ENCODE results near the gene MAPRE3.

MAPRE3 gene

DNA sequence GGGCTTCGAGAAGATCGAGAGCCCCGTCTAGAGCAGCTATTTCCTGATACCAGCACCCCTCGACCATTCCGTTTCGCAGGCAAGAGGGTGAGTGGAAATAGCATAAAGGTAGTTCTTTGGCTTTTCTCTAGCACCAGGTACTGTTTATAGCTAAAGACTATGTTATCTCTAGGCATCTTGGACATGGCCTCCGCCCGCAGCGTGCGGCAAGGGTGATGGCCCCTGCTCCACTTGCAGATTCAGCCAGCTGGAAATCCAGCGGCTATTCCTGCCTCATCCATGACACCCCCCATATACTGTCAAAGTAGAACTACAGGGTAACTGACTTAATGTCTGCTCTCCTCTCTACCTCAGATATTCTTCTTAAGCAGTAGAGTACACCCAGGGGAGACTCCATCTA is 84.3 kb downstream of the MAPRE3 start:
- FAIRE-seq: no peak
- TF ChIP-seq, protein P1, sequence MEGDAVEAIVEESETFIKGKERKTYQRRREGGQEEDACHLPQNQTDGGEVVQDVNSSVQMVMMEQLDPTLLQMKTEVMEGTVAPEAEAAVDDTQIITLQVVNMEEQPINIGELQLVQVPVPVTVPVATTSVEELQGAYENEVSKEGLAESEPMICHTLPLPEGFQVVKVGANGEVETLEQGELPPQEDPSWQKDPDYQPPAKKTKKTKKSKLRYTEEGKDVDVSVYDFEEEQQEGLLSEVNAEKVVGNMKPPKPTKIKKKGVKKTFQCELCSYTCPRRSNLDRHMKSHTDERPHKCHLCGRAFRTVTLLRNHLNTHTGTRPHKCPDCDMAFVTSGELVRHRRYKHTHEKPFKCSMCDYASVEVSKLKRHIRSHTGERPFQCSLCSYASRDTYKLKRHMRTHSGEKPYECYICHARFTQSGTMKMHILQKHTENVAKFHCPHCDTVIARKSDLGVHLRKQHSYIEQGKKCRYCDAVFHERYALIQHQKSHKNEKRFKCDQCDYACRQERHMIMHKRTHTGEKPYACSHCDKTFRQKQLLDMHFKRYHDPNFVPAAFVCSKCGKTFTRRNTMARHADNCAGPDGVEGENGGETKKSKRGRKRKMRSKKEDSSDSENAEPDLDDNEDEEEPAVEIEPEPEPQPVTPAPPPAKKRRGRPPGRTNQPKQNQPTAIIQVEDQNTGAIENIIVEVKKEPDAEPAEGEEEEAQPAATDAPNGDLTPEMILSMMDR (IDR thresholded peaks at IDR 0.05; ENCODE audit: insufficient read depth, missing control alignments): no peak
- DNase-seq (ENCODE audit: insufficient read length, low spot score): no peak

DNA sequence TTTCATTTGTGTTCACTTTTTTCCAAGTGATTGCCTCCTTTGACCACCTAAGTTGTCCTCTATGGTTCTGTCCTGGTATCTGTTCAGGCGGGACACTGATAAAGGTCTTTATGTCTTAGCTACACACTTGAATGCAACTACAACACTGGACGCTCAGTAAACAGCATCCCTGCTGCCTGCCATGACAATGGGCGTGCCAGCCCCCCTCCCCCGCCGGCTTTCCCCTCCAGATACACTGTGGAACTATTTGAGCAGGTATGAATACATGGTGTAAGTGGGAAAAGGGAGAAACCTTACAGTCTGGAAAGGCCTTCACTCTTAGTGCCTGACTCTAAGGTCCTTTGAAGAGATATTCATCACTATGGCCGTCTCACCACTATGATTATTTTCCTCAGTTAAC is 86.7 kb downstream of the MAPRE3 start:
- TF ChIP-seq, protein P1 (IDR thresholded peaks at IDR 0.05; ENCODE audit: insufficient read depth, missing control alignments): no peak
- DNase-seq (ENCODE audit: insufficient read length, low spot score): no peak
- FAIRE-seq: no peak

DNA sequence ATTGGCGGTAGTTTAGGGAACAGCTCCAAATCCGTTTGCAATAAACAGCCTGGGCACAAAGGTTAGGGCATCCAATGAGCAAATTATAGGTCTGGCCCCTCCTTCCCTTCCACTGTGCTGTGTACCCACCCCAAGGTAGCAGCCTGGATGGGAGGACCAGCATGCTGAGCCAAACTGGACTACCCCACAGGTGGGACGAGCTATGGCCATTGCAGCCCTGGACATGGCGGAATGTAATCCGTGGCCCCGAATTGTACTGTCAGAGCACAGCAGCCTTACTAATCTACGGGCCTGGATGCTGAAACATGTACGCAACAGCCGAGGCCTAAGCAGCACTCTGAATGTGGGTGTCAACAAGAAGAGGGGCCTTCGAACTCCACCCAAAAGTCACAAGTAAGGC is 87.8 kb downstream of the MAPRE3 start:
- TF ChIP-seq, protein P1 (IDR thresholded peaks at IDR 0.05; ENCODE audit: insufficient read depth, missing control alignments): no peak
- FAIRE-seq (no peak), DNase-seq (ENCODE audit: insufficient read length, low spot score) (no peak)

DNA sequence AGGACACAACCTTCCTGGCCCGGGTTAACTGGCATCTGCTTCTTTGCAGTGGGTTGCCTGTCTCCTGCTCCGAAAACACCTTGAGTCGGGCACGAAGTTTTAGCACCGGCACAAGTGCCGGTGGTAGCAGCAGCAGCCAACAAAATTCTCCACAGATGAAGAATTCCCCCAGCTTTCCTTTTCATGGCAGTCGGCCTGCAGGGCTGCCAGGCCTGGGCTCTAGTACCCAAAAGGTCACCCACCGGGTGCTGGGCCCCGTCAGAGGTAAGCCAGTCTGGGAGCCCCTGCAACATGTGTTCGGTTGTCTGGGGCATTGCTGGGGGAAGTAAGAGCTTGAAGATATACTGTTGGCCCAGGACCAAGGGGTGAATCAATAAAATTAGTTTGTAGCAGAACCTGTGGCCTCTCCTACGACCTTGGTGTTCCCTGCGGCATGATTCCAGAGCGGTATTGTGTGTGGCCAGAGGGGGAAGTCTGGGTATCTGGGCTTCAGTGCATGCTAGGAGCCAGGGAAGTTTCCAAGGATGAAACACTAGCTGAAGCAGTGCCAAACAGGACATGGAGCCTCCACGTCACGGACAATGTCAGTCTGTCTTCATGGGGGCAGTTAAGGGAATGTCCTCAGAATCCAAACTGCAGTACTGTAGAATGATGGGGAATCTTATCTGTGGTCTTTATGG is 88.8 kb downstream of the MAPRE3 start:
- TF ChIP-seq, protein P1 (IDR thresholded peaks at IDR 0.05; ENCODE audit: insufficient read depth, missing control alignments): no peak
- DNase-seq (ENCODE audit: insufficient read length, low spot score) (no peak), FAIRE-seq (no peak)

DNA sequence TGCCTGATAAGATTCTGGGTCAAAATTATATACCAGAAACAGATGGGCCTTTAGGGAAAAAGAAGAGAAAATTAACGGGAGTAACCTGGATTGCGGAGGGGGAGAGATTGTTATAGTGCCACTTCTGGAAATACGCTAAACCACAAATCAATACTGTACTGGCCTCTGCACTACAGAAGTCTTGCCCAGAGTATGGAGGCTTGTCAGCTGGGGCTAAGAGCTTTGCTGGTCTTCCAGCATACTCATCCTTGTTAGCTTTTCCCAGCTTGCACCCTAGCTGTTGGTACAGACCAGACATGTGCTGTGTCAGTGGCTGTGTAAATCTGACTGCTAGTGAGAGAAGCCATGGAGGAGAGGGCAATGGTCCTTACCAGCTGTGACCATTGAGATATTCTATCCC is 89.9 kb downstream of the MAPRE3 start:
- DNase-seq (ENCODE audit: insufficient read length, low spot score) (no peak), FAIRE-seq (no peak)
- TF ChIP-seq, protein P1 (IDR thresholded peaks at IDR 0.05; ENCODE audit: insufficient read depth, missing control alignments): no peak

DNA sequence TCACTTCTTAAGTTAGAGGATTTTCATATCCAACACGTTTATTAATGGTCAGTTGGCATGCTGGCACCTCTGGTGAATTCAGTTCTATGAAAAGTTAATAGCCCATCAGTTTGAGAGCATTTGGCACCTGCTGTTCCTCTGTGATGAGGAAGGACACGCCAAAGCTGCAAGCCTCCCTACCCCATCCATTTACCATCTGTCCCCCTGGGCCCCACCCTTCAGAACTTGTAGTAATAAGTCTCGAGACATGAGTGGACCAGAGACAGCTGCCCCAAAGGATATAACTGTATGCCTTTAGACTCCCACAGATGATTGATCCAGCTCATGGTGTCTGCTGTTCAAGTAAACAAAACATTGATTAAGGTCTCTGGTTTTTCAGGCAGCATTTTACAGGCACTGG is 94.7 kb downstream of the MAPRE3 start:
- DNase-seq (ENCODE audit: insufficient read length, low spot score) (no peak), FAIRE-seq (no peak)
- TF ChIP-seq, protein P1 (IDR thresholded peaks at IDR 0.05; ENCODE audit: insufficient read depth, missing control alignments): no peak

DNA sequence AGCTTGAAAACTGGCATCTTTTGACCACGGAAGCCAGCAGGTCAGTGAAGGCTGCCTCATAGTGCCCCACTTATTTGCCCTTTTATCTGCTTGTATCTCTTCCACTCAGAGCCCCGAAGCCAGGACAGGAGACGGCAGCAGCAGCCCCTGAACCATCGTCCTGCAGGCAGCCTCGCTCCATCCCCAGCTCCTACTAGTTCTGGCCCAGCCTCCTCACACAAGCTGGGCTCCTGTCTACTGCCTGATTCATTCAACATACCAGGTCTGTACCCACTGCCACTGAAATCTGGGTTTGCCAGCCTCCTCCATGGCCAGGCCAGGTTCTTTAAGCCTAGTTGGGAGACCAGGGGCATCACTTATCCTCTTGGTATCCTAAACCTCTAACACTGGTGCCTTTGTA is 96.9 kb downstream of the MAPRE3 start:
- DNase-seq (ENCODE audit: insufficient read length, low spot score) (no peak), FAIRE-seq (no peak)
- TF ChIP-seq, protein P1 (IDR thresholded peaks at IDR 0.05; ENCODE audit: insufficient read depth, missing control alignments): no peak

Measured in D721Med (cell line).